Measurements from ENCODE around the gene GRK5.

The GRK5 gene

DNA sequence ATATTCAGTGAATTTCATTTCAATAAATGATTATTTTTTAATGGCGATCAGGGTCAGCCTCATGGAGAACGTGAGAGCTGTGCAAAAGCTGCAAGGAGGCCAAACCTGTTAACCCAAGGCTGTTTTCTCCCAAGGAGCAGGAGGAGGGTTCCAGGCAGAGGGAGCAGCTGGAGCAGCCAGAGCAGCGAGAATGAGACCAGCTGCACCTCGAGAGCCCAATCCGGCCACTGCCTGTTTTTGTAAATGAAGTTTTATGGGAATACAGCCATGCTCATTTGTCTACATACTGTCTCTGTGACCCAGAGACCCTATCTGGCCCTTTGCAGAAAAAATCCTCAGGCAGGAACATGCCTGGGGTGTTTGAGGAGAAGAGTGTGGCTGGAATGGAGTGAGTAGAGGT lies 104.9 kb downstream of the GRK5 start:
- TF ChIP-seq, protein P1, sequence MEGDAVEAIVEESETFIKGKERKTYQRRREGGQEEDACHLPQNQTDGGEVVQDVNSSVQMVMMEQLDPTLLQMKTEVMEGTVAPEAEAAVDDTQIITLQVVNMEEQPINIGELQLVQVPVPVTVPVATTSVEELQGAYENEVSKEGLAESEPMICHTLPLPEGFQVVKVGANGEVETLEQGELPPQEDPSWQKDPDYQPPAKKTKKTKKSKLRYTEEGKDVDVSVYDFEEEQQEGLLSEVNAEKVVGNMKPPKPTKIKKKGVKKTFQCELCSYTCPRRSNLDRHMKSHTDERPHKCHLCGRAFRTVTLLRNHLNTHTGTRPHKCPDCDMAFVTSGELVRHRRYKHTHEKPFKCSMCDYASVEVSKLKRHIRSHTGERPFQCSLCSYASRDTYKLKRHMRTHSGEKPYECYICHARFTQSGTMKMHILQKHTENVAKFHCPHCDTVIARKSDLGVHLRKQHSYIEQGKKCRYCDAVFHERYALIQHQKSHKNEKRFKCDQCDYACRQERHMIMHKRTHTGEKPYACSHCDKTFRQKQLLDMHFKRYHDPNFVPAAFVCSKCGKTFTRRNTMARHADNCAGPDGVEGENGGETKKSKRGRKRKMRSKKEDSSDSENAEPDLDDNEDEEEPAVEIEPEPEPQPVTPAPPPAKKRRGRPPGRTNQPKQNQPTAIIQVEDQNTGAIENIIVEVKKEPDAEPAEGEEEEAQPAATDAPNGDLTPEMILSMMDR (conservative IDR thresholded peaks at IDR 0.05): no peak
- no peak overlapping the region for H3K27ac ChIP-seq

DNA sequence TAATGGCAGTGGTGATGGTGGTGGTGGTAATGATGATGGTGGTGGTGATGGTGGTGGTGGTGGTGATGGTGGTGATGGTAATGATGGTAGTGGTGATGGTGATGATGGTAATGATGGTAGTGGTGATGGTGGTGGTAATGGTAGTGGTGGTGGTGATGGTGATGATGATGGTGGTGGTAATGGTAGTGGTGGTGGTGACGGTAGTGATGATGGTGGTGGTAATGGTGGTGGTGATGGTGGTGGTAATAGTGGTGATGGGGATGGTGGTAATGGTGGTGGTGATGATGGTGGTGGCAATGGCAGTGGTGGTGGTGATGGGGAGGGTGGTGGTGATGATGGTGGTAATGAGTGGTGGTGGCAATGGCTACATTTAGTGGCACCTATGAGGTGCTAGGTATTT lies 105.7 kb downstream of the GRK5 start:
- H3K27ac ChIP-seq: no peak overlapping the region
- TF ChIP-seq, protein P1 (conservative IDR thresholded peaks at IDR 0.05): no peak

DNA sequence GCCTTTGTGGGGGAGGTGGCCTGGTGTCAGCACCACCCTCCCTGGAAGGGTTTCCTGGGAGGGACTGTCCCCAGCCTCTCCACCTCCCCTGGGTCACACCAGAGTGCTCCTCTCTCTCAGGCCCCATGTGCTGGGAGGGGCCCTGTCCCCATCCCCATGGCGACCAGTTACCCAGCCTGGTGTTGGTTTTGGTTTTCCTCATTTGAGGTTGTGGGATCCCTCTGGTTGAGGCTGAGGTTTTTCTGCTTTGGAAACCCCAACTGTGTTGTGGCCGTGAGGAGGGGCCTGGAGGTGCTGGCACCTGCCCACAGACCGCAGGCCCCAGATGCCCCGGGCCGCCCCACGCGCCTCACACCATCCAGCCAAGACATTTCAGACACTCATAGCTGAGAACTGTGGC lies 106.3 kb downstream of the GRK5 start:
- H3K27ac ChIP-seq: no peak overlapping the region

DNA sequence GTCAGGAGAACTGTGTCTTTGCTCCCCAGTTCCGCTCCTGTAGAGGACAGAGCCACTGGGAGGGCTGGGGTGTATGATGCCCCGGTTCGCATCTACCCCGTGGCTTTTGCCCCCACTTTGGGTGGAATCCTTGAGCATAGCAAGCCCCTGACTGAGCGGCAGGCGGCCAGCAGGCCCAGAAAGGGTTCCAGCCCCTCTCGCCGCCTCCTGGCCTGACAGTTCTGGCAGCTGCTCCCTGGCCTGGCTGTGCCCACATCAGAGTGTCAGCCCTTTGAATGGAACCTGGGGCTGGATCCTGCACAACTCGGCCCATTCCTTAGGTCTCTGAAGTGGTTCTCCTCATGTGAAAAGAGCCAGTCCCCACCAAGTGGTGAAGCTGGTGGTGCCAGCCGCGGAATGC lies 106.7 kb downstream of the GRK5 start:
- H3K27ac ChIP-seq: no peak overlapping the region

More for the DNA sequence above, 106.3 kb downstream of the GRK5 start:
- TF ChIP-seq, protein P1 (conservative IDR thresholded peaks at IDR 0.05): no peak

DNA sequence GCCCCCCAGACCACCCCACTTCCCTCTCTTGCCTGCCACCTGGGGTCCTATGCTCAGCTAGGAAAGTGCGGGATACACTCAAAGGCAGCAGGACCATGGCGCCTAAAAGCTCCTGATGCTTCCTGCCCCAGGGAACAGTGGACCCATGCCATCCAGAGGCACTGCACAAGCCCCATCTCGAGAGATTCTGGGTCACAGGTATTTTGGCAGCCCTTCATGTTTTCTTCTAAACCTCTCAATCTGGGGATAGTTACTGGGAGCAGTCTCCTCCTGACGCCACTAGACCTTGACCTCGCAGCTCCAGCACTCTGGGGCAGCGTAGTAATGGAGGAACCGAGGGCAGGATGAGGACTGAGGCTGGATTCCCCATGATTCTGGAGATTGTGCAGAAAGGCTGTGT lies 107.1 kb downstream of the GRK5 start:
- TF ChIP-seq, protein P1 (conservative IDR thresholded peaks at IDR 0.05): no peak
- no peak overlapping the region for H3K27ac ChIP-seq

More for the DNA sequence above, 106.7 kb downstream of the GRK5 start:
- TF ChIP-seq, protein P1 (conservative IDR thresholded peaks at IDR 0.05): no peak

DNA sequence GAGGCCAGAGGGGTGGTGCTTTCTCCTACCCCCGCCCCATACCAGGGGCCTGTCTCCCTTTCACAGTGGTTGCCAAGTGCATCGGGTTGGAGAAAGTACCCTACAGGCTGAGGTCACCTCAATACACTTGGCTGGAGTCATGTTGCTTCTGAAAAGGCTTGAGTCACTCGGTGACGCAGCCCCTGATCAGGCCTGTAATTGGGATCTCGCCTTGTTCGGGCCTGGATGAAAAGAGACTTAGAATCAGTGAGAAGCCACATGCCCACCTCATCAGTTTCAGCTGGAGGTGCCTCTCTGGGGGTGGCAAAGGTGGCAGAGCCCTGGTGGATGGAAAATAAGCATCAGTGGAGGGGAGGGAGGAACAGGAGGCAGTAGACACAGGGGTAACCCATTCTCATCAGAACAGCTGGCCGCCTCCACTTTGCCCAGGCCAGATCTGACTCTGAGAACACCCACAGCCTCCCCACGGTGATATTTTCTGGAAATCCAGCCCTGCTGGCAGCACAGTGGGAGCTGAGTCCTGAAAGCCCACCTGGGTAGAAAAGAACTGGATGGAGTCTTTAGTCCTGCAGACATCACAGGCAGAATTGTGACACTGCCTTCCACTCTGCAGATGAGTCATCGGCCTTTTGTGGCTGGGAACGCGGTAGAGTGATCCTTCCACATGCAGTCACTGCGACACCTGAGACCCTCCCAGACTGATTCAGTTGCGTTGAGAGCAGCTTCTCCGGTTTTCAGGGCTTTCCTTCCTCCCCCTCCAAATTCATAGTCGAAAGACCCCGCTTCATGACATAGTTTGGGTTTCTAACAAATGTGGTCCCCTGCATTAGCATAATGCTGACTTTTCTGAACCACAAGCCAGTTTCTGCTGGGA lies 108.0 kb downstream of the GRK5 start:
- no peak overlapping the region for H3K27ac ChIP-seq

DNA sequence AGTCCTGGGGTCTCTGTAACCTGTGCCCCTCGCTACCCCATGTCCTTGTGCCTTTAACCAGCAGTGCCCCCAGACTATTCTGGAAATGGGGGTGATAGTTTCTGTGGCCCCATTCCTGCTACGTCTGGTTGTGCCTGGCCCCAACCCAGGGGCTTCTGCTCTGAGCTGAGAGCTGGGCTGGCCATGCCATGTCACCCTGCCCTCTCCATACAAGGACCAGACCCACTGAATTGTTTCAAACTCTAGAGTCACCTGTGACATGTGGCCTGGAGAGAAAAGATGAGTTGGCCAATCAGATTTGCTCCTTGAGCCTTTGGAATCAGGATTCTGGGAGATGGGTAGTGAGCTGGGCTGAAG lies 108.6 kb downstream of the GRK5 start:
- TF ChIP-seq, protein P1 (conservative IDR thresholded peaks at IDR 0.05): no peak
- H3K27ac ChIP-seq: no peak overlapping the region

More for the DNA sequence above, 108.0 kb downstream of the GRK5 start:
- TF ChIP-seq, protein P1 (conservative IDR thresholded peaks at IDR 0.05): no peak
